ENCODE results near the gene TRMT10A. TPM values are rescaled to one million over a fixed set of nuclear protein-coding genes. Genes with fewer than 3 reads are reported as not detected.

The TRMT10A gene
- total RNA-seq, 1 donor from 2014 or later = 4.2 TPM

- H3K27me3 ChIP-seq (ENCODE audit: low read depth) = no peaks in the 10 kb centered on the region
- TF ChIP-seq, protein P1, sequence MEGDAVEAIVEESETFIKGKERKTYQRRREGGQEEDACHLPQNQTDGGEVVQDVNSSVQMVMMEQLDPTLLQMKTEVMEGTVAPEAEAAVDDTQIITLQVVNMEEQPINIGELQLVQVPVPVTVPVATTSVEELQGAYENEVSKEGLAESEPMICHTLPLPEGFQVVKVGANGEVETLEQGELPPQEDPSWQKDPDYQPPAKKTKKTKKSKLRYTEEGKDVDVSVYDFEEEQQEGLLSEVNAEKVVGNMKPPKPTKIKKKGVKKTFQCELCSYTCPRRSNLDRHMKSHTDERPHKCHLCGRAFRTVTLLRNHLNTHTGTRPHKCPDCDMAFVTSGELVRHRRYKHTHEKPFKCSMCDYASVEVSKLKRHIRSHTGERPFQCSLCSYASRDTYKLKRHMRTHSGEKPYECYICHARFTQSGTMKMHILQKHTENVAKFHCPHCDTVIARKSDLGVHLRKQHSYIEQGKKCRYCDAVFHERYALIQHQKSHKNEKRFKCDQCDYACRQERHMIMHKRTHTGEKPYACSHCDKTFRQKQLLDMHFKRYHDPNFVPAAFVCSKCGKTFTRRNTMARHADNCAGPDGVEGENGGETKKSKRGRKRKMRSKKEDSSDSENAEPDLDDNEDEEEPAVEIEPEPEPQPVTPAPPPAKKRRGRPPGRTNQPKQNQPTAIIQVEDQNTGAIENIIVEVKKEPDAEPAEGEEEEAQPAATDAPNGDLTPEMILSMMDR (IDR thresholded peaks at IDR 0.05; ENCODE audit: borderline replicate concordance) = no peak
- DNase-seq = no peak
- no peak overlapping the region for H3K4me3 ChIP-seq
- no peaks in the 10 kb centered on the region for H3K36me3 ChIP-seq
- intact Hi-C loops (cut with micrococcal nuclease) = no loop called here
- H3K4me1 ChIP-seq = no peaks in the 10 kb centered on the region
- no peak overlapping the region for H3K27ac ChIP-seq (replicated peaks)
- peaks cover 4% of the 10 kb centered on the region for H3K9me3 ChIP-seq (replicated peaks)
These were observed 56.1 kb downstream of the TRMT10A start for GRCh38 chr4:99507762-99508161.

- Histone ChIP-seq H3K27me3 (ENCODE audit: low read depth) (no peaks in the 10 kb centered on the region), H3K9me3 (replicated peaks) (peaks cover 4% of the 10 kb centered on the region), H3K4me3 (no peak overlapping the region), H3K4me1 (no peaks in the 10 kb centered on the region), H3K27ac (replicated peaks) (no peak overlapping the region), H3K36me3 (no peaks in the 10 kb centered on the region)
- DNase-seq = no peak
- TF ChIP-seq, protein P1 (IDR thresholded peaks at IDR 0.05; ENCODE audit: borderline replicate concordance) = no peak
- intact Hi-C loops (cut with micrococcal nuclease) = no loop called here
These were observed 56.5 kb downstream of the TRMT10A start for GRCh38 chr4:99507349-99507748.

DNA sequence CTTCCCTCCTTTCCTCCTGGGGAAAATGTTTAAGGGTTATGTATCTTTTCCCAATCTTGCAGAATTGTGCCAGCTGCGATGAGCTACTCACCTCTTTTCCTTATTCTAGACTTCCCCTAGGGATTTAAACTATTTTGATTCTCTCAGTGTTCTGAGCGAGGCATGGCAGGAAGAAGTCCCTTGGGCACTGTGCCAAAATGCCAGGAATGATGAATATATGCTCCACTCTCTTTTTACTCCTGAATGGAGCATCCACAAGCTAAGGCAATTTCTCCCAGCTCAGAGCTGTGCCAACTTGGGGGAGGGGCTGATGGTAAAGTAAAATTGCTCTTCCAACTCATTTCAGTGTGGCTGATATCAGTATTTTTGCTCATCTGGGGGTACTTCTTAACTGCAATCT, 57.1 kb downstream of the TRMT10A start:
- H3K4me1 ChIP-seq = no peaks in the 10 kb centered on the region
- DNase-seq = no peak
- H3K4me3 ChIP-seq = no peak overlapping the region
- TF ChIP-seq, protein P1 (IDR thresholded peaks at IDR 0.05; ENCODE audit: borderline replicate concordance) = no peak
- intact Hi-C loops (cut with micrococcal nuclease) = no loop called here
- H3K27ac ChIP-seq (replicated peaks) = no peak overlapping the region
- peaks cover 4% of the 10 kb centered on the region for H3K9me3 ChIP-seq (replicated peaks)
- no peaks in the 10 kb centered on the region for H3K36me3 ChIP-seq
- H3K27me3 ChIP-seq (ENCODE audit: low read depth) = no peaks in the 10 kb centered on the region

- TF ChIP-seq, protein P1 (IDR thresholded peaks at IDR 0.05; ENCODE audit: borderline replicate concordance) = no peak
- peaks cover 4% of the 10 kb centered on the region for H3K9me3 ChIP-seq (replicated peaks)
- no peak for DNase-seq
These were observed 58.9 kb downstream of the TRMT10A start for GRCh38 chr4:99504804-99505502.

More at GRCh38 chr4:99504804-99505502, 58.9 kb downstream of the TRMT10A start:
- no peaks in the 10 kb centered on the region for H3K4me1 ChIP-seq
- no peaks in the 10 kb centered on the region for H3K36me3 ChIP-seq
- intact Hi-C loops (cut with micrococcal nuclease) = no loop called here
- no peaks in the 10 kb centered on the region for H3K27me3 ChIP-seq (ENCODE audit: low read depth)
- H3K4me3 ChIP-seq = no peak overlapping the region
- no peak overlapping the region for H3K27ac ChIP-seq (replicated peaks)

Other genes with a start within 250 kb of the TRMT10A start
- 91.9 TPM for gene ADH1B, start 242.6 kb downstream of the TRMT10A start, total RNA-seq
- gene ADH1C, start 211.3 kb downstream of the TRMT10A start, total RNA-seq = 2.6 TPM
- not detected for gene ADH7, start 128.7 kb downstream of the TRMT10A start, total RNA-seq
- not detected for gene C4orf17, start 53.0 kb downstream of the TRMT10A start, total RNA-seq
- gene MTTP, start 10.8 kb upstream of the TRMT10A start, total RNA-seq = 3.7 TPM
- gene C4orf54, start 93.8 kb upstream of the TRMT10A start, total RNA-seq = 1.2 TPM